ENCODE results near the gene CD58.

DNA sequence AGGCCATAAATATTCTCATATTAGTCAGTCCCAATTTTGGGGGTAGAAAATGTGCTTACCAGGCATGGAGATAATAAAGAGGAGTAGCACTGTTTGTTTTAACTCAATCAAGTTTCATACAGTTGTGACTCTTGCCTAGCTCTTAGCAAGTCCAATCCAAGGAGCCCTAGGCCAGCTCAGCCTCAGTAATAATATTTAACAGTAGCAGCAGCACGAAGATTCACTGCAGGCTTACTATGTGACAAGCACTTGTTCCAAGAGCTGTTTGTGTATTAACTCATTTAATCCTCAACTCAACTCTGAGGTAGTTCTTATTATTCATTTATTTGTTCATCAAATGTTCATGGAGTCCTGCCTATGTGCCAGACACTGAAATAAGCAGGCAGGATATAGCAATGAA lies 12.3 kb downstream of the CD58 start:
- no peak for TF ChIP-seq IRF2 (CRISPR knock-in tag; IDR thresholded peaks at IDR 0.05; ENCODE audit: borderline replicate concordance, low read depth)
- TF ChIP-seq, protein P1, sequence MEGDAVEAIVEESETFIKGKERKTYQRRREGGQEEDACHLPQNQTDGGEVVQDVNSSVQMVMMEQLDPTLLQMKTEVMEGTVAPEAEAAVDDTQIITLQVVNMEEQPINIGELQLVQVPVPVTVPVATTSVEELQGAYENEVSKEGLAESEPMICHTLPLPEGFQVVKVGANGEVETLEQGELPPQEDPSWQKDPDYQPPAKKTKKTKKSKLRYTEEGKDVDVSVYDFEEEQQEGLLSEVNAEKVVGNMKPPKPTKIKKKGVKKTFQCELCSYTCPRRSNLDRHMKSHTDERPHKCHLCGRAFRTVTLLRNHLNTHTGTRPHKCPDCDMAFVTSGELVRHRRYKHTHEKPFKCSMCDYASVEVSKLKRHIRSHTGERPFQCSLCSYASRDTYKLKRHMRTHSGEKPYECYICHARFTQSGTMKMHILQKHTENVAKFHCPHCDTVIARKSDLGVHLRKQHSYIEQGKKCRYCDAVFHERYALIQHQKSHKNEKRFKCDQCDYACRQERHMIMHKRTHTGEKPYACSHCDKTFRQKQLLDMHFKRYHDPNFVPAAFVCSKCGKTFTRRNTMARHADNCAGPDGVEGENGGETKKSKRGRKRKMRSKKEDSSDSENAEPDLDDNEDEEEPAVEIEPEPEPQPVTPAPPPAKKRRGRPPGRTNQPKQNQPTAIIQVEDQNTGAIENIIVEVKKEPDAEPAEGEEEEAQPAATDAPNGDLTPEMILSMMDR (IDR thresholded peaks at IDR 0.05) = no peak
- TF ChIP-seq CREB1 (CRISPR knock-in tag; IDR thresholded peaks at IDR 0.05) = no peak
- TF ChIP-seq, protein P2, sequence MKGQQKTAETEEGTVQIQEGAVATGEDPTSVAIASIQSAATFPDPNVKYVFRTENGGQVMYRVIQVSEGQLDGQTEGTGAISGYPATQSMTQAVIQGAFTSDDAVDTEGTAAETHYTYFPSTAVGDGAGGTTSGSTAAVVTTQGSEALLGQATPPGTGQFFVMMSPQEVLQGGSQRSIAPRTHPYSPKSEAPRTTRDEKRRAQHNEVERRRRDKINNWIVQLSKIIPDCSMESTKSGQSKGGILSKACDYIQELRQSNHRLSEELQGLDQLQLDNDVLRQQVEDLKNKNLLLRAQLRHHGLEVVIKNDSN (CRISPR knock-in tag; IDR thresholded peaks at IDR 0.05) = no peak
- TF ChIP-seq, protein P3, sequence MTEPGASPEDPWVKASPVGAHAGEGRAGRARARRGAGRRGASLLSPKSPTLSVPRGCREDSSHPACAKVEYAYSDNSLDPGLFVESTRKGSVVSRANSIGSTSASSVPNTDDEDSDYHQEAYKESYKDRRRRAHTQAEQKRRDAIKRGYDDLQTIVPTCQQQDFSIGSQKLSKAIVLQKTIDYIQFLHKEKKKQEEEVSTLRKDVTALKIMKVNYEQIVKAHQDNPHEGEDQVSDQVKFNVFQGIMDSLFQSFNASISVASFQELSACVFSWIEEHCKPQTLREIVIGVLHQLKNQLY (CRISPR knock-in tag; IDR thresholded peaks at IDR 0.05) = no peak
- TF ChIP-seq ZNF138 (CRISPR knock-in tag; conservative IDR thresholded peaks at IDR 0.05) = no peak
- TF ChIP-seq, protein P4, sequence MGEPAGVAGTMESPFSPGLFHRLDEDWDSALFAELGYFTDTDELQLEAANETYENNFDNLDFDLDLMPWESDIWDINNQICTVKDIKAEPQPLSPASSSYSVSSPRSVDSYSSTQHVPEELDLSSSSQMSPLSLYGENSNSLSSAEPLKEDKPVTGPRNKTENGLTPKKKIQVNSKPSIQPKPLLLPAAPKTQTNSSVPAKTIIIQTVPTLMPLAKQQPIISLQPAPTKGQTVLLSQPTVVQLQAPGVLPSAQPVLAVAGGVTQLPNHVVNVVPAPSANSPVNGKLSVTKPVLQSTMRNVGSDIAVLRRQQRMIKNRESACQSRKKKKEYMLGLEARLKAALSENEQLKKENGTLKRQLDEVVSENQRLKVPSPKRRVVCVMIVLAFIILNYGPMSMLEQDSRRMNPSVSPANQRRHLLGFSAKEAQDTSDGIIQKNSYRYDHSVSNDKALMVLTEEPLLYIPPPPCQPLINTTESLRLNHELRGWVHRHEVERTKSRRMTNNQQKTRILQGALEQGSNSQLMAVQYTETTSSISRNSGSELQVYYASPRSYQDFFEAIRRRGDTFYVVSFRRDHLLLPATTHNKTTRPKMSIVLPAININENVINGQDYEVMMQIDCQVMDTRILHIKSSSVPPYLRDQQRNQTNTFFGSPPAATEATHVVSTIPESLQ (CRISPR knock-in tag; IDR thresholded peaks at IDR 0.05) = no peak
